HEK293 (cell line): ENCODE results near the gene CREB5.

Experiments
- SETDB1 ChIP-seq: IDR thresholded peaks from one replicate; pipeline ENCODE4 v1.6.1; 2017; ENCODE audit warnings: mild to moderate bottlenecking, low read length, moderate library complexity, mixed read lengths; ENCODE audit not compliant: insufficient read length
- ZNF146 ChIP-seq: fragments of 450-650 bp; formaldehyde crosslinking; IDR thresholded peaks from 2 replicates; pipeline ENCODE4 v1.5.1; 2016; ENCODE audit warnings: missing biosample characterization, missing genetic modification characterization
- ZNF501 ChIP-seq: fragments of 450-650 bp; formaldehyde crosslinking; IDR thresholded peaks from 2 replicates; pipeline ENCODE4 v1.5.1; 2016; ENCODE audit warnings: missing biosample characterization, missing genetic modification characterization
- ZNF785 ChIP-seq: fragments of 450-650 bp; formaldehyde crosslinking; IDR thresholded peaks from 2 replicates; pipeline ENCODE4 v1.5.1; 2016; ENCODE audit warnings: missing biosample characterization, missing genetic modification characterization
- TF ChIP-seq, protein P1 (sequence below): fragments of 450-650 bp; formaldehyde crosslinking; IDR thresholded peaks from 2 replicates; pipeline ENCODE4 v1.5.1; 2016; ENCODE audit warnings: missing biosample characterization, missing genetic modification characterization
- TF ChIP-seq, protein P2 (sequence below): fragments of 450-650 bp; formaldehyde crosslinking; IDR thresholded peaks from 2 replicates; pipeline ENCODE4 v1.5.1; 2016; ENCODE audit warnings: missing biosample characterization, missing genetic modification characterization

DNA sequence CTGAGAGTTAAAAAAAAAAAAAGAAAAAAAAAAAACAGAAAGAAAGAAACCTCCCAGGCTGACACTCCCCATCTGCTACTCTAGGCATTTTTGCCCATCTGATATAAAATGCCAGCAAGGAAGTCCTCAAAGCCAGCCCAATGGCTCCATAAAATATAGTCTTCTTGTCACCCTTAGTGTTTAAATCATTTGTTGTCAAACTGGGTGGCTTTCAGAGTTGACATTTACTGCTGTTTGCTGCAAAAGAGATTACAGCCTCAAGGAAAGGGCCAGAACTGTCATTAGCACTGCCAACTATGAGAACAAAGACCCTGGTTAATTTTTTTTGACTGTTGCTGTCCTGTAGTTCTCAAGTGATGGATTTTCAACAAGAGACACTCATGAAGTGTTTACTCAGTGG is 459.3 kb downstream of the CREB5 start:
- TF ChIP-seq ZNF501 (tag by site-specific recombination), result no peak
- TF ChIP-seq SETDB1, result no peak
- TF ChIP-seq, protein P1, sequence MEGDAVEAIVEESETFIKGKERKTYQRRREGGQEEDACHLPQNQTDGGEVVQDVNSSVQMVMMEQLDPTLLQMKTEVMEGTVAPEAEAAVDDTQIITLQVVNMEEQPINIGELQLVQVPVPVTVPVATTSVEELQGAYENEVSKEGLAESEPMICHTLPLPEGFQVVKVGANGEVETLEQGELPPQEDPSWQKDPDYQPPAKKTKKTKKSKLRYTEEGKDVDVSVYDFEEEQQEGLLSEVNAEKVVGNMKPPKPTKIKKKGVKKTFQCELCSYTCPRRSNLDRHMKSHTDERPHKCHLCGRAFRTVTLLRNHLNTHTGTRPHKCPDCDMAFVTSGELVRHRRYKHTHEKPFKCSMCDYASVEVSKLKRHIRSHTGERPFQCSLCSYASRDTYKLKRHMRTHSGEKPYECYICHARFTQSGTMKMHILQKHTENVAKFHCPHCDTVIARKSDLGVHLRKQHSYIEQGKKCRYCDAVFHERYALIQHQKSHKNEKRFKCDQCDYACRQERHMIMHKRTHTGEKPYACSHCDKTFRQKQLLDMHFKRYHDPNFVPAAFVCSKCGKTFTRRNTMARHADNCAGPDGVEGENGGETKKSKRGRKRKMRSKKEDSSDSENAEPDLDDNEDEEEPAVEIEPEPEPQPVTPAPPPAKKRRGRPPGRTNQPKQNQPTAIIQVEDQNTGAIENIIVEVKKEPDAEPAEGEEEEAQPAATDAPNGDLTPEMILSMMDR (tag by site-specific recombination), result no peak
- TF ChIP-seq ZNF146 (tag by site-specific recombination), result no peak
- TF ChIP-seq, protein P2, sequence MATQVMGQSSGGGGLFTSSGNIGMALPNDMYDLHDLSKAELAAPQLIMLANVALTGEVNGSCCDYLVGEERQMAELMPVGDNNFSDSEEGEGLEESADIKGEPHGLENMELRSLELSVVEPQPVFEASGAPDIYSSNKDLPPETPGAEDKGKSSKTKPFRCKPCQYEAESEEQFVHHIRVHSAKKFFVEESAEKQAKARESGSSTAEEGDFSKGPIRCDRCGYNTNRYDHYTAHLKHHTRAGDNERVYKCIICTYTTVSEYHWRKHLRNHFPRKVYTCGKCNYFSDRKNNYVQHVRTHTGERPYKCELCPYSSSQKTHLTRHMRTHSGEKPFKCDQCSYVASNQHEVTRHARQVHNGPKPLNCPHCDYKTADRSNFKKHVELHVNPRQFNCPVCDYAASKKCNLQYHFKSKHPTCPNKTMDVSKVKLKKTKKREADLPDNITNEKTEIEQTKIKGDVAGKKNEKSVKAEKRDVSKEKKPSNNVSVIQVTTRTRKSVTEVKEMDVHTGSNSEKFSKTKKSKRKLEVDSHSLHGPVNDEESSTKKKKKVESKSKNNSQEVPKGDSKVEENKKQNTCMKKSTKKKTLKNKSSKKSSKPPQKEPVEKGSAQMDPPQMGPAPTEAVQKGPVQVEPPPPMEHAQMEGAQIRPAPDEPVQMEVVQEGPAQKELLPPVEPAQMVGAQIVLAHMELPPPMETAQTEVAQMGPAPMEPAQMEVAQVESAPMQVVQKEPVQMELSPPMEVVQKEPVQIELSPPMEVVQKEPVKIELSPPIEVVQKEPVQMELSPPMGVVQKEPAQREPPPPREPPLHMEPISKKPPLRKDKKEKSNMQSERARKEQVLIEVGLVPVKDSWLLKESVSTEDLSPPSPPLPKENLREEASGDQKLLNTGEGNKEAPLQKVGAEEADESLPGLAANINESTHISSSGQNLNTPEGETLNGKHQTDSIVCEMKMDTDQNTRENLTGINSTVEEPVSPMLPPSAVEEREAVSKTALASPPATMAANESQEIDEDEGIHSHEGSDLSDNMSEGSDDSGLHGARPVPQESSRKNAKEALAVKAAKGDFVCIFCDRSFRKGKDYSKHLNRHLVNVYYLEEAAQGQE (tag by site-specific recombination), result no peak
- no peak for TF ChIP-seq ZNF785
